H9 (cell line): ENCODE data around the gene TBC1D23. TPM values are rescaled to one million over a fixed set of nuclear protein-coding genes. Genes with fewer than 3 reads are reported as not detected.

Experiments
- DNase-seq: peaks from one replicate; pipeline ENCODE4 v3.0.0-alpha.2; 2017
- H2AFZ ChIP-seq: one replicate; pipeline ENCODE4 v1.6.1; 2013; ENCODE audit warnings: mild to moderate bottlenecking, low read length, control low read depth, moderate library complexity
- H2AK5ac ChIP-seq: 2 replicates; pipeline ENCODE4 v1.6.1; 2013; ENCODE audit warnings: low read length, control low read depth, mixed read lengths; ENCODE audit not compliant: insufficient read length
- H2BK120ac ChIP-seq: one replicate; pipeline ENCODE4 v1.6.1; 2013; ENCODE audit warnings: low read depth, mild to moderate bottlenecking, low read length, control low read depth, inconsistent platforms; ENCODE audit not compliant: poor library complexity, severe bottlenecking
- H2BK12ac ChIP-seq: 2 replicates; pipeline ENCODE4 v1.6.1; 2013; ENCODE audit warnings: low read length, control low read depth, mixed read lengths, low read depth; ENCODE audit not compliant: insufficient read length
- H2BK15ac ChIP-seq: 2 replicates; pipeline ENCODE4 v1.6.1; 2013; ENCODE audit warnings: low read depth, low read length, control low read depth
- H2BK20ac ChIP-seq: one replicate; pipeline ENCODE4 v1.6.1; 2013; ENCODE audit warnings: low read depth, mild to moderate bottlenecking, low read length, control low read depth, inconsistent platforms; ENCODE audit not compliant: poor library complexity, severe bottlenecking
- H2BK5ac ChIP-seq: 2 replicates; pipeline ENCODE4 v1.6.1; 2013; ENCODE audit warnings: low read length, control low read depth, mixed read lengths; ENCODE audit not compliant: insufficient read length
- H3K14ac ChIP-seq: 2 replicates; pipeline ENCODE4 v1.6.1; 2013; ENCODE audit warnings: low read length, control low read depth; ENCODE audit not compliant: insufficient read depth
- H3K18ac ChIP-seq: 2 replicates; pipeline ENCODE4 v1.6.1; 2013; ENCODE audit warnings: low read depth, mild to moderate bottlenecking, mixed read lengths, low read length, control low read depth; ENCODE audit not compliant: insufficient read length
- H3K23ac ChIP-seq: 2 replicates; pipeline ENCODE4 v1.6.1; 2013; ENCODE audit warnings: low read length, control low read depth, mixed read lengths, low read depth; ENCODE audit not compliant: insufficient read length
- H3K23me2 ChIP-seq: 2 replicates; pipeline ENCODE4 v1.6.1; 2013; ENCODE audit warnings: low read depth, mild to moderate bottlenecking, mixed read lengths, low read length, control low read depth; ENCODE audit not compliant: insufficient read length, poor library complexity, severe bottlenecking
- H3K27ac ChIP-seq: 2 replicates; pipeline ENCODE4 v1.5.1; 2013; ENCODE audit warnings: low read length, control low read depth, mixed read lengths, low read depth; ENCODE audit not compliant: insufficient read length
- H3K27me3 ChIP-seq: 2 replicates; pipeline ENCODE4 v1.6.1; 2013; ENCODE audit warnings: low read length, control low read depth, inconsistent platforms; ENCODE audit not compliant: insufficient read depth
- H3K4ac ChIP-seq: 2 replicates; pipeline ENCODE4 v1.6.1; 2013; ENCODE audit warnings: low read depth, mild to moderate bottlenecking, control low read depth, inconsistent platforms, low read length, moderate library complexity
- H3K4me1 ChIP-seq: 2 replicates; pipeline ENCODE4 v1.6.1; 2013; ENCODE audit warnings: low read length, control low read depth, inconsistent platforms; ENCODE audit not compliant: insufficient read depth
- H3K4me2 ChIP-seq: 2 replicates; pipeline ENCODE4 v1.6.1; 2013; ENCODE audit warnings: low read length, control low read depth, mixed read lengths; ENCODE audit not compliant: insufficient read length, insufficient read depth
- H3K56ac ChIP-seq: 2 replicates; pipeline ENCODE4 v1.6.1; 2013; ENCODE audit warnings: low read depth, mild to moderate bottlenecking, mixed read lengths, low read length, control low read depth; ENCODE audit not compliant: insufficient read length
- H3K79me1 ChIP-seq: 2 replicates; pipeline ENCODE4 v1.6.1; 2013; ENCODE audit warnings: low read depth, mild to moderate bottlenecking, moderate library complexity, low read length, control low read depth, inconsistent platforms; ENCODE audit not compliant: insufficient read depth, poor library complexity, severe bottlenecking
- H3K79me2 ChIP-seq: 2 replicates; pipeline ENCODE4 v1.6.1; 2013; ENCODE audit warnings: low read length, control low read depth, inconsistent platforms; ENCODE audit not compliant: insufficient read depth
- H3K9ac ChIP-seq: 2 replicates; pipeline ENCODE4 v1.6.1; 2013; ENCODE audit warnings: low read length, control low read depth, mixed read lengths; ENCODE audit not compliant: insufficient read length; ENCODE audit errors: extremely low read depth
- H3K9me3 ChIP-seq: one replicate; pipeline ENCODE4 v1.6.1; 2013; ENCODE audit warnings: low read depth, low read length, inconsistent platforms; ENCODE audit not compliant: control insufficient read depth
- H3T11ph ChIP-seq: one replicate; pipeline ENCODE4 v1.6.1; 2013; ENCODE audit warnings: mild to moderate bottlenecking, low read length, control low read depth, inconsistent platforms
- H4K20me1 ChIP-seq: one replicate; pipeline ENCODE4 v1.6.1; 2013; ENCODE audit not compliant: control insufficient read depth, insufficient read length, insufficient read depth
- H4K5ac ChIP-seq: 2 replicates; pipeline ENCODE4 v1.6.1; 2013; ENCODE audit warnings: low read depth, mild to moderate bottlenecking, mixed read lengths, low read length, control low read depth; ENCODE audit not compliant: insufficient read length
- H4K8ac ChIP-seq: replicated peaks from 2 replicates; pipeline ENCODE4 v1.6.1; 2013; ENCODE audit warnings: low read length, control low read depth, mixed read lengths, low read depth; ENCODE audit not compliant: insufficient read length
- H4K91ac ChIP-seq: 2 replicates; pipeline ENCODE4 v1.6.1; 2013; ENCODE audit warnings: low read depth, mild to moderate bottlenecking, moderate library complexity, mixed read lengths, low read length, control low read depth; ENCODE audit not compliant: insufficient read length
- H3K27ac Mint-ChIP-seq, 3 experiments: 2 replicates in 2 of 3; 3 replicates in 1 of 3; pipeline ENCODE4 v1.8.0; 2020 to 2021; ENCODE audit warnings: mixed read lengths in 3 of 3, mild to moderate bottlenecking in 1 of 3, moderate library complexity in 1 of 3
- H3K27me3 Mint-ChIP-seq: 2 replicates; pipeline ENCODE4 v1.8.0; 2021; ENCODE audit warnings: low read depth, mild to moderate bottlenecking, moderate library complexity, mixed read lengths
- H3K36me3 Mint-ChIP-seq, 3 experiments: 2 replicates in 2 of 3; 3 replicates in 1 of 3; pipeline ENCODE4 v1.8.0; 2020 to 2021; ENCODE audit warnings: low read depth in 3 of 3, mixed read lengths in 3 of 3; ENCODE audit not compliant: insufficient read depth in 1 of 3
- H3K4me1 Mint-ChIP-seq, 2 experiments: 2 replicates each; pipeline ENCODE4 v1.8.0; 2020; ENCODE audit warnings: mixed read lengths in 2 of 2
- H3K4me3 Mint-ChIP-seq, 2 experiments: 2 replicates in 1 of 2; 3 replicates in 1 of 2; pipeline ENCODE4 v1.8.0; 2020 to 2021; ENCODE audit warnings: mild to moderate bottlenecking in 2 of 2, mixed read lengths in 2 of 2, moderate library complexity in 1 of 2
- H3K9me3 Mint-ChIP-seq, 2 experiments: 2 replicates in 1 of 2; 3 replicates in 1 of 2; pipeline ENCODE4 v1.8.0; 2020; ENCODE audit warnings: mild to moderate bottlenecking in 2 of 2, mixed read lengths in 2 of 2, moderate library complexity in 1 of 2
- CTCF ChIP-seq: fragments of 200-600 bp; sonication (generic); conservative IDR thresholded peaks from 3 replicates; pipeline ENCODE4 v1.8.0; 2021; ENCODE audit warnings: antibody characterized with exemption, mild to moderate bottlenecking
- total RNA-seq: library from RNA; stranded (reverse); gene quantifications from 2 replicates; pipeline ENCODE4 v1.2.1, GENCODE V29; 2021

The TBC1D23 gene
- total RNA-seq, 1 experiment from 2014 or later, result 37.1 TPM

DNA sequence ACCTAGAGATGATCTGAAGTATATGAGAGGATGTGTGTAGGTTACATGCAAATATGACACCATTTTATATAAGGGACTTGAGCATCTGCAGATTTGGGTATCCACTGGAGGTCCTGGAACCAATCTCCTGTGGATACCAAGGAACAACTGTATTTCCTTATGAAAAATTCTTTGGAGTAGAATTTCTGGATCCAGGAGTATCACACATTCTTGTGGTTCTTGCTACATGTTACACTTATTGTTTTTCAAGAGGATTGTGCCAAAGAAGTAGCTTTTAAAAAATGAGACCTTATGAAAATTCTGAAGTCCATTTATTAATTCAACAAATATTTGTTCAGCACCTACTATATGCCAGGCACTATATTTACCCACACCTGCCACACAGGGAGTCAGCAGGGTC, 15.7 kb upstream of the TBC1D23 start:
- Histone ChIP-seq H3K4ac (no peak overlapping the region), H4K20me1 (no peaks in the 10 kb centered on the region), H3K4me1 (no peaks in the 10 kb centered on the region), H2BK15ac (no peak overlapping the region), H3K9me3 (no peaks in the 10 kb centered on the region), H3T11ph (no peak overlapping the region), H3K23me2 (no peaks in the 10 kb centered on the region), H3K23ac (no peak overlapping the region), H4K91ac (no peak overlapping the region), H3K4me2 (no peak overlapping the region), H3K27me3 (no peaks in the 10 kb centered on the region), H3K56ac (no peak overlapping the region), H4K5ac (no peak overlapping the region), H3K14ac (no peak overlapping the region), H3K79me1 (no peaks in the 10 kb centered on the region), H3K27ac (no peak overlapping the region), H3K79me2 (no peaks in the 10 kb centered on the region), H2BK12ac (no peak overlapping the region), H2AK5ac (no peak overlapping the region), H2AFZ (no peak overlapping the region), H2BK20ac (no peak overlapping the region), H3K9ac (no peak overlapping the region), H3K18ac (no peak overlapping the region), H4K8ac (no peak overlapping the region), H2BK120ac (no peak overlapping the region), H2BK5ac (no peak overlapping the region)
- no peak for DNase-seq
- Mint-ChIP-seq H3K36me3 (peaks cover 0 to 3% (median 2%) of the 10 kb centered on the region in 3 experiments; a peak in 2 of 7 replicates), H3K27me3 (no peaks in the 10 kb centered on the region), H3K4me3 (no peak overlapping the region), H3K4me1 (peaks cover 12 to 20% of the 10 kb centered on the region in 2 experiments), H3K9me3 (peaks cover 0 to 3% of the 10 kb centered on the region in 2 experiments; a peak in 1 of 5 replicates), H3K27ac (no peak overlapping the region)
- TF ChIP-seq CTCF, result no peak
